H9 (cell line): ENCODE measurements around the gene CPSF4L. TPM values are rescaled to one million over a fixed set of nuclear protein-coding genes. Genes with fewer than 3 reads are reported as not detected.
A peak's percentile ranks its signal among the peaks of the same experiment; 100 is the strongest.

Experiments
- DNase-seq: peaks from one replicate; pipeline ENCODE4 v3.0.0-alpha.2; 2017
- H2AFZ ChIP-seq: one replicate; pipeline ENCODE4 v1.6.1; 2013; ENCODE audit warnings: mild to moderate bottlenecking, low read length, control low read depth, moderate library complexity
- H2AK5ac ChIP-seq: 2 replicates; pipeline ENCODE4 v1.6.1; 2013; ENCODE audit warnings: low read length, control low read depth, mixed read lengths; ENCODE audit not compliant: insufficient read length
- H2BK120ac ChIP-seq: one replicate; pipeline ENCODE4 v1.6.1; 2013; ENCODE audit warnings: low read depth, mild to moderate bottlenecking, low read length, control low read depth, inconsistent platforms; ENCODE audit not compliant: poor library complexity, severe bottlenecking
- H2BK12ac ChIP-seq: 2 replicates; pipeline ENCODE4 v1.6.1; 2013; ENCODE audit warnings: low read length, control low read depth, mixed read lengths, low read depth; ENCODE audit not compliant: insufficient read length
- H2BK15ac ChIP-seq: 2 replicates; pipeline ENCODE4 v1.6.1; 2013; ENCODE audit warnings: low read depth, low read length, control low read depth
- H2BK20ac ChIP-seq: one replicate; pipeline ENCODE4 v1.6.1; 2013; ENCODE audit warnings: low read depth, mild to moderate bottlenecking, low read length, control low read depth, inconsistent platforms; ENCODE audit not compliant: poor library complexity, severe bottlenecking
- H2BK5ac ChIP-seq: 2 replicates; pipeline ENCODE4 v1.6.1; 2013; ENCODE audit warnings: low read length, control low read depth, mixed read lengths; ENCODE audit not compliant: insufficient read length
- H3K14ac ChIP-seq: 2 replicates; pipeline ENCODE4 v1.6.1; 2013; ENCODE audit warnings: low read length, control low read depth; ENCODE audit not compliant: insufficient read depth
- H3K18ac ChIP-seq: 2 replicates; pipeline ENCODE4 v1.6.1; 2013; ENCODE audit warnings: low read depth, mild to moderate bottlenecking, mixed read lengths, low read length, control low read depth; ENCODE audit not compliant: insufficient read length
- H3K23ac ChIP-seq: 2 replicates; pipeline ENCODE4 v1.6.1; 2013; ENCODE audit warnings: low read length, control low read depth, mixed read lengths, low read depth; ENCODE audit not compliant: insufficient read length
- H3K23me2 ChIP-seq: 2 replicates; pipeline ENCODE4 v1.6.1; 2013; ENCODE audit warnings: low read depth, mild to moderate bottlenecking, mixed read lengths, low read length, control low read depth; ENCODE audit not compliant: insufficient read length, poor library complexity, severe bottlenecking
- H3K27ac ChIP-seq: 2 replicates; pipeline ENCODE4 v1.5.1; 2013; ENCODE audit warnings: low read length, control low read depth, mixed read lengths, low read depth; ENCODE audit not compliant: insufficient read length
- H3K27me3 ChIP-seq: 2 replicates; pipeline ENCODE4 v1.6.1; 2013; ENCODE audit warnings: low read length, control low read depth, inconsistent platforms; ENCODE audit not compliant: insufficient read depth
- H3K4ac ChIP-seq: 2 replicates; pipeline ENCODE4 v1.6.1; 2013; ENCODE audit warnings: low read depth, mild to moderate bottlenecking, control low read depth, inconsistent platforms, low read length, moderate library complexity
- H3K4me1 ChIP-seq: 2 replicates; pipeline ENCODE4 v1.6.1; 2013; ENCODE audit warnings: low read length, control low read depth, inconsistent platforms; ENCODE audit not compliant: insufficient read depth
- H3K4me2 ChIP-seq: 2 replicates; pipeline ENCODE4 v1.6.1; 2013; ENCODE audit warnings: low read length, control low read depth, mixed read lengths; ENCODE audit not compliant: insufficient read length, insufficient read depth
- H3K56ac ChIP-seq: 2 replicates; pipeline ENCODE4 v1.6.1; 2013; ENCODE audit warnings: low read depth, mild to moderate bottlenecking, mixed read lengths, low read length, control low read depth; ENCODE audit not compliant: insufficient read length
- H3K79me1 ChIP-seq: 2 replicates; pipeline ENCODE4 v1.6.1; 2013; ENCODE audit warnings: low read depth, mild to moderate bottlenecking, moderate library complexity, low read length, control low read depth, inconsistent platforms; ENCODE audit not compliant: insufficient read depth, poor library complexity, severe bottlenecking
- H3K79me2 ChIP-seq: 2 replicates; pipeline ENCODE4 v1.6.1; 2013; ENCODE audit warnings: low read length, control low read depth, inconsistent platforms; ENCODE audit not compliant: insufficient read depth
- H3K9ac ChIP-seq: 2 replicates; pipeline ENCODE4 v1.6.1; 2013; ENCODE audit warnings: low read length, control low read depth, mixed read lengths; ENCODE audit not compliant: insufficient read length; ENCODE audit errors: extremely low read depth
- H3K9me3 ChIP-seq: one replicate; pipeline ENCODE4 v1.6.1; 2013; ENCODE audit warnings: low read depth, low read length, inconsistent platforms; ENCODE audit not compliant: control insufficient read depth
- H3T11ph ChIP-seq: one replicate; pipeline ENCODE4 v1.6.1; 2013; ENCODE audit warnings: mild to moderate bottlenecking, low read length, control low read depth, inconsistent platforms
- H4K20me1 ChIP-seq: one replicate; pipeline ENCODE4 v1.6.1; 2013; ENCODE audit not compliant: control insufficient read depth, insufficient read length, insufficient read depth
- H4K5ac ChIP-seq: 2 replicates; pipeline ENCODE4 v1.6.1; 2013; ENCODE audit warnings: low read depth, mild to moderate bottlenecking, mixed read lengths, low read length, control low read depth; ENCODE audit not compliant: insufficient read length
- H4K8ac ChIP-seq: replicated peaks from 2 replicates; pipeline ENCODE4 v1.6.1; 2013; ENCODE audit warnings: low read length, control low read depth, mixed read lengths, low read depth; ENCODE audit not compliant: insufficient read length
- H4K91ac ChIP-seq: 2 replicates; pipeline ENCODE4 v1.6.1; 2013; ENCODE audit warnings: low read depth, mild to moderate bottlenecking, moderate library complexity, mixed read lengths, low read length, control low read depth; ENCODE audit not compliant: insufficient read length
- H3K27ac Mint-ChIP-seq, 3 experiments: 2 replicates in 2 of 3; 3 replicates in 1 of 3; pipeline ENCODE4 v1.8.0; 2020 to 2021; ENCODE audit warnings: mixed read lengths in 3 of 3, mild to moderate bottlenecking in 1 of 3, moderate library complexity in 1 of 3
- H3K27me3 Mint-ChIP-seq: 2 replicates; pipeline ENCODE4 v1.8.0; 2021; ENCODE audit warnings: low read depth, mild to moderate bottlenecking, moderate library complexity, mixed read lengths
- H3K36me3 Mint-ChIP-seq, 3 experiments: 2 replicates in 2 of 3; 3 replicates in 1 of 3; pipeline ENCODE4 v1.8.0; 2020 to 2021; ENCODE audit warnings: low read depth in 3 of 3, mixed read lengths in 3 of 3; ENCODE audit not compliant: insufficient read depth in 1 of 3
- H3K4me1 Mint-ChIP-seq, 2 experiments: 2 replicates each; pipeline ENCODE4 v1.8.0; 2020; ENCODE audit warnings: mixed read lengths in 2 of 2
- H3K4me3 Mint-ChIP-seq, 2 experiments: 2 replicates in 1 of 2; 3 replicates in 1 of 2; pipeline ENCODE4 v1.8.0; 2020 to 2021; ENCODE audit warnings: mild to moderate bottlenecking in 2 of 2, mixed read lengths in 2 of 2, moderate library complexity in 1 of 2
- H3K9me3 Mint-ChIP-seq, 2 experiments: 2 replicates in 1 of 2; 3 replicates in 1 of 2; pipeline ENCODE4 v1.8.0; 2020; ENCODE audit warnings: mild to moderate bottlenecking in 2 of 2, mixed read lengths in 2 of 2, moderate library complexity in 1 of 2
- WGBS: extraction: QIAGEN DNeasy Blood & Tissue Kit; methylation state at CpG from one replicate; pipeline ENCODE4 v1.1.7; 2013; ENCODE audit warnings: missing lambda C conversion rate, low lambda C conversion rate, mixed read lengths; ENCODE audit not compliant: insufficient read length; ENCODE audit errors: extremely low coverage; 5-methylcytosine and 5-hydroxymethylcytosine counted together
- total RNA-seq: library from RNA; stranded (reverse); gene quantifications from 2 replicates; pipeline ENCODE4 v1.2.1, GENCODE V29; 2021
- TF ChIP-seq, protein P1 (sequence below): fragments of 200-600 bp; sonication (generic); conservative IDR thresholded peaks from 3 replicates; pipeline ENCODE4 v1.8.0; 2021; ENCODE audit warnings: antibody characterized with exemption, mild to moderate bottlenecking

CPSF4L gene
- total RNA-seq, 1 experiment from 2014 or later: not detected

DNA sequence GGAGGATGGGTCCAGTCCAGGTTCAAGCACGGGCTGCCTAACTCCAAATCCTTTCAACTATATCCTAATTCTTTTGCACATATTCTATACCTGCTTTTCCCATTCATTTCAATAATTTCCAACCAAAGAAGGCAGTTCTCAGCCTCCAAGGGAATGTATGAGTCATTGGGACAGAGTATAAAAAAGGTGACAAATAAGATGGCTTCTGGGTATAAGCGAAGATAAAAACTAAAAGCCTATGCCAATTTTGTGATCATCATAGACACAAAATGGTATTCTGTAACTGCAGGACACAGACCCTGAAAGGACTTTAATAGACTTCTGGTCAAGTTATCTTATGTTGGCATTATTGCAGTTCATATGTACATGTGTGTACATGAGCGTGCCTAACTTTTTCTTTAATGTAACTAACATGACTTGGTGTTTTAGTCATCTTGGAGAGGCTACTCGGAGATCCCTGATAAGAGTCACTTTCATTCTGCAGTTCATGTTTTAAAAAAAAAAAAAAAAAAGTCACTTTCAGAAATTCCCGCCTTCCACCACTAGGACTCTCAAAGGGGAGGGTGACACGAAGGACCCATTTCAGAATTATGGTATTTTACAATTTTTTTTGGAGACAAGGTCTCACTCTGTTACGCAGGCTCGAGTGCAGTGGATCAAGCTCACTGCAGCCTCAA, 51.5 kb downstream of the CPSF4L start:
- H3K27ac Mint-ChIP-seq: peak overlapping the region in 2 of 3 experiments; percentile 19 to 73; a peak in 1 of 7 replicates
- no peaks in the 10 kb centered on the region for H4K20me1 ChIP-seq

More for the DNA sequence above, 51.5 kb downstream of the CPSF4L start:
- no peak overlapping the region for H4K5ac ChIP-seq
- no peak overlapping the region for H2BK20ac ChIP-seq
- H2BK120ac ChIP-seq: no peak overlapping the region
- H3K27me3 ChIP-seq: no peaks in the 10 kb centered on the region
- Mint-ChIP-seq H3K4me3 (no peak overlapping the region), H3K4me1 (no peaks in the 10 kb centered on the region), H3K36me3 (peaks cover 26 to 53% (median 52%) of the 10 kb centered on the region in 3 experiments; a peak in 6 of 7 replicates), H3K27me3 (no peaks in the 10 kb centered on the region), H3K9me3 (no peaks in the 10 kb centered on the region)
- H2BK15ac ChIP-seq: no peak overlapping the region
- no peak overlapping the region for H3T11ph ChIP-seq
- no peak overlapping the region for H2AK5ac ChIP-seq
- H3K79me2 ChIP-seq: no peaks in the 10 kb centered on the region; the same call in 1 of the 2 replicates
- H3K27ac ChIP-seq: no peak overlapping the region
- DNase-seq: no peak
- no CpG with 5 or more reads among the region's 8 CpGs for WGBS
- no peak overlapping the region for H3K14ac ChIP-seq
- no peak overlapping the region for H3K18ac ChIP-seq
- H3K23ac ChIP-seq: no peak overlapping the region
- H3K4me2 ChIP-seq: no peak overlapping the region
- H3K79me1 ChIP-seq: no peaks in the 10 kb centered on the region
- H4K8ac ChIP-seq: no peak overlapping the region
- H3K9ac ChIP-seq: no peak overlapping the region
- H3K9me3 ChIP-seq: no peaks in the 10 kb centered on the region
- H2BK12ac ChIP-seq: no peak overlapping the region
- H2AFZ ChIP-seq: no peak overlapping the region
- H4K91ac ChIP-seq: no peak overlapping the region
- no peaks in the 10 kb centered on the region for H3K23me2 ChIP-seq
- H2BK5ac ChIP-seq: no peak overlapping the region
- no peak overlapping the region for H3K56ac ChIP-seq
- TF ChIP-seq, protein P1, sequence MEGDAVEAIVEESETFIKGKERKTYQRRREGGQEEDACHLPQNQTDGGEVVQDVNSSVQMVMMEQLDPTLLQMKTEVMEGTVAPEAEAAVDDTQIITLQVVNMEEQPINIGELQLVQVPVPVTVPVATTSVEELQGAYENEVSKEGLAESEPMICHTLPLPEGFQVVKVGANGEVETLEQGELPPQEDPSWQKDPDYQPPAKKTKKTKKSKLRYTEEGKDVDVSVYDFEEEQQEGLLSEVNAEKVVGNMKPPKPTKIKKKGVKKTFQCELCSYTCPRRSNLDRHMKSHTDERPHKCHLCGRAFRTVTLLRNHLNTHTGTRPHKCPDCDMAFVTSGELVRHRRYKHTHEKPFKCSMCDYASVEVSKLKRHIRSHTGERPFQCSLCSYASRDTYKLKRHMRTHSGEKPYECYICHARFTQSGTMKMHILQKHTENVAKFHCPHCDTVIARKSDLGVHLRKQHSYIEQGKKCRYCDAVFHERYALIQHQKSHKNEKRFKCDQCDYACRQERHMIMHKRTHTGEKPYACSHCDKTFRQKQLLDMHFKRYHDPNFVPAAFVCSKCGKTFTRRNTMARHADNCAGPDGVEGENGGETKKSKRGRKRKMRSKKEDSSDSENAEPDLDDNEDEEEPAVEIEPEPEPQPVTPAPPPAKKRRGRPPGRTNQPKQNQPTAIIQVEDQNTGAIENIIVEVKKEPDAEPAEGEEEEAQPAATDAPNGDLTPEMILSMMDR: peak; percentile 59
- no peak overlapping the region for H3K4ac ChIP-seq
- H3K4me1 ChIP-seq: no peaks in the 10 kb centered on the region
